Measurements from ENCODE around the gene MLYCD. TPM values are rescaled to one million over a fixed set of nuclear protein-coding genes. Genes with fewer than 3 reads are reported as not detected.

Gene MLYCD
- total and polyA plus RNA-seq, 10 of the 15 experiments (the other 5 are each of a cell fraction or from before 2014, with no cell fraction given) = 0.21 to 3.7 (median 1.7) TPM

- Histone ChIP-seq H3K4me3 (no peak overlapping the region), H3K9me3 (replicated peaks; ENCODE audit: control insufficient read depth, insufficient read depth, low read length) (no peaks in the 10 kb centered on the region), H3K9ac (ENCODE audit: control insufficient read depth, insufficient read depth, low read length) (no peak overlapping the region), H3K4me2 (ENCODE audit: control insufficient read depth, insufficient read depth) (no peak overlapping the region), H2AFZ (ENCODE audit: control insufficient read depth, low read depth, low read length) (no peak overlapping the region), H4K20me1 (ENCODE audit: control insufficient read depth, insufficient read depth) (no peaks in the 10 kb centered on the region), H3K27ac (ENCODE audit: control insufficient read depth, insufficient read depth) (no peak overlapping the region), H3K27me3 (replicated peaks in 1 of 2; ENCODE audit: control insufficient read depth in 2 of 2, insufficient read depth in 2 of 2, low read length in 1 of 2) (no peaks in the 10 kb centered on the region), H3K79me2 (ENCODE audit: control insufficient read depth, insufficient read depth, low read length) (no peaks in the 10 kb centered on the region), H3K36me3 (ENCODE audit: control insufficient read depth in 2 of 2, insufficient read depth in 2 of 2, low read length in 1 of 2) (no peaks in the 10 kb centered on the region), H3K4me1 (ENCODE audit: control insufficient read depth, insufficient read depth, low read length) (no peaks in the 10 kb centered on the region)
- no peak for FAIRE-seq
- ChIA-PET CTCF (interaction anchor here (1.7 kb wide), 1 partner anchor 26 kb away, joined by 3 read pairs; no protein-coding TSS in a partner anchor), RAD21 (ENCODE audit: unreplicated experiment) (no interaction called here), POLR2A (no interaction called here), SMC1A (ENCODE audit: uncharacterized antibody, unreplicated experiment) (no interaction called here)
- ATAC-seq = no peak
- BruUV-seq (replicated peaks) = no TSS peak
- intact Hi-C loops (cut with micrococcal nuclease; ENCODE audit: unreplicated experiment) = no loop called here
- TF ChIP-seq, protein P1, sequence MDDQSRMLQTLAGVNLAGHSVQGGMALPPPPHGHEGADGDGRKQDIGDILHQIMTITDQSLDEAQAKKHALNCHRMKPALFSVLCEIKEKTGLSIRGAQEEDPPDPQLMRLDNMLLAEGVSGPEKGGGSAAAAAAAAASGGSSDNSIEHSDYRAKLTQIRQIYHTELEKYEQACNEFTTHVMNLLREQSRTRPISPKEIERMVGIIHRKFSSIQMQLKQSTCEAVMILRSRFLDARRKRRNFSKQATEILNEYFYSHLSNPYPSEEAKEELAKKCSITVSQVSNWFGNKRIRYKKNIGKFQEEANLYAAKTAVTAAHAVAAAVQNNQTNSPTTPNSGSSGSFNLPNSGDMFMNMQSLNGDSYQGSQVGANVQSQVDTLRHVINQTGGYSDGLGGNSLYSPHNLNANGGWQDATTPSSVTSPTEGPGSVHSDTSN (IDR thresholded peaks at IDR 0.05; ENCODE audit: insufficient replicate concordance, low read depth, low read length) = peak; percentile 15
- TF ChIP-seq, protein P2, sequence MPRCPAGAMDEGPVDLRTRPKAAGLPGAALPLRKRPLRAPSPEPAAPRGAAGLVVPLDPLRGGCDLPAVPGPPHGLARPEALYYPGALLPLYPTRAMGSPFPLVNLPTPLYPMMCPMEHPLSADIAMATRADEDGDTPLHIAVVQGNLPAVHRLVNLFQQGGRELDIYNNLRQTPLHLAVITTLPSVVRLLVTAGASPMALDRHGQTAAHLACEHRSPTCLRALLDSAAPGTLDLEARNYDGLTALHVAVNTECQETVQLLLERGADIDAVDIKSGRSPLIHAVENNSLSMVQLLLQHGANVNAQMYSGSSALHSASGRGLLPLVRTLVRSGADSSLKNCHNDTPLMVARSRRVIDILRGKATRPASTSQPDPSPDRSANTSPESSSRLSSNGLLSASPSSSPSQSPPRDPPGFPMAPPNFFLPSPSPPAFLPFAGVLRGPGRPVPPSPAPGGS (IDR thresholded peaks at IDR 0.05; ENCODE audit: borderline replicate concordance, insufficient read depth, low read depth, low read length, poor library complexity, severe bottlenecking) = peak; percentile 61
- TF ChIP-seq SUPT20H (IDR thresholded peaks at IDR 0.05; ENCODE audit: borderline replicate concordance, control insufficient read depth, low read depth, low read length) = no peak
- DNase-seq (ENCODE audit: low read depth, low spot score) = no peak
- WGBS (ENCODE audit: insufficient coverage, insufficient replicate concordance, low lambda C conversion rate, missing lambda C conversion rate) = 76% methylated on average over 11 of the region's 11 CpGs
- in situ Hi-C loops (cut with MboI) = no loop called here
These were observed 46.1 kb upstream of the MLYCD start for GRCh38 chr16:83852774-83853173.

- H3K9me3 ChIP-seq (replicated peaks; ENCODE audit: control insufficient read depth, insufficient read depth, low read length) = no peaks in the 10 kb centered on the region
- no peak for DNase-seq (ENCODE audit: low read depth, low spot score)
- no peak overlapping the region for H3K4me2 ChIP-seq (ENCODE audit: control insufficient read depth, insufficient read depth)
- no peaks in the 10 kb centered on the region for H3K79me2 ChIP-seq (ENCODE audit: control insufficient read depth, insufficient read depth, low read length)
- 80% methylated on average over 8 of the region's 8 CpGs for WGBS (ENCODE audit: insufficient coverage, insufficient replicate concordance, low lambda C conversion rate, missing lambda C conversion rate)
- no peak overlapping the region for H3K9ac ChIP-seq (ENCODE audit: control insufficient read depth, insufficient read depth, low read length)
- in situ Hi-C loops (cut with MboI) = no loop called here
- no peak overlapping the region for H3K4me3 ChIP-seq
- H4K20me1 ChIP-seq (ENCODE audit: control insufficient read depth, insufficient read depth) = no peaks in the 10 kb centered on the region
- intact Hi-C loops (cut with micrococcal nuclease; ENCODE audit: unreplicated experiment) = no loop called here
- H3K36me3 ChIP-seq (ENCODE audit: control insufficient read depth in 2 of 2, insufficient read depth in 2 of 2, low read length in 1 of 2) = no peaks in the 10 kb centered on the region
- H2AFZ ChIP-seq (ENCODE audit: control insufficient read depth, low read depth, low read length) = no peak overlapping the region
- CTCF ChIA-PET = interaction anchor here (1.7 kb wide), 1 partner anchor 27 kb away, joined by 3 read pairs; no protein-coding TSS in a partner anchor
- SMC1A ChIA-PET (ENCODE audit: uncharacterized antibody, unreplicated experiment) = no interaction called here
- H3K4me1 ChIP-seq (ENCODE audit: control insufficient read depth, insufficient read depth, low read length) = no peaks in the 10 kb centered on the region
- no peak for FAIRE-seq
- no peak overlapping the region for H3K27ac ChIP-seq (ENCODE audit: control insufficient read depth, insufficient read depth)
- POLR2A ChIA-PET = no interaction called here
- no TSS peak for BruUV-seq (replicated peaks)
- H3K27me3 ChIP-seq (replicated peaks in 1 of 2; ENCODE audit: control insufficient read depth in 2 of 2, insufficient read depth in 2 of 2, low read length in 1 of 2) = no peaks in the 10 kb centered on the region; a peak in 1 of 4 replicates
- ATAC-seq = no peak
- RAD21 ChIA-PET (ENCODE audit: unreplicated experiment) = no interaction called here
- TF ChIP-seq SUPT20H (IDR thresholded peaks at IDR 0.05; ENCODE audit: borderline replicate concordance, control insufficient read depth, low read depth, low read length) (no peak), PAX8 (IDR thresholded peaks at IDR 0.05) (no peak), PRDM15 (CRISPR knock-in tag; IDR thresholded peaks at IDR 0.05) (no peak), IKZF1 (conservative IDR thresholded peaks at IDR 0.05) (no peak), RAD51 (IDR thresholded peaks at IDR 0.05) (no peak), HCFC1 (IDR thresholded peaks at IDR 0.05; ENCODE audit: low read length) (no peak), ZNF274 (IDR thresholded peaks at IDR 0.05; ENCODE audit: insufficient read depth, insufficient read length) (no peak), ZNF207 (IDR thresholded peaks at IDR 0.05; ENCODE audit: borderline replicate concordance) (no peak), EP300 (IDR thresholded peaks at IDR 0.05; ENCODE audit: borderline replicate concordance in 1 of 2, control insufficient read depth in 1 of 2, low read depth in 2 of 2, low read length in 2 of 2) (no peak)
These were observed 45.1 kb upstream of the MLYCD start for GRCh38 chr16:83853834-83854233.

All from GM12878 (cell line).